GM12864 (cell line): ENCODE measurements around the gene STIM2.
A peak's percentile ranks its signal among the peaks of the same experiment; 100 is the strongest.
"Not testable (repeated sequence)": the region's sequence is repeated elsewhere in the genome, so short reads cannot be mapped to it uniquely, and the experiment has no call there.

Source experiments
- DNase-seq: peaks from one replicate; pipeline ENCODE4 v3.0.0-alpha.2; 2011; ENCODE audit warnings: low read depth
- H3K4me3 ChIP-seq: 2 replicates; pipeline ENCODE4 v1.5.1; 2011; ENCODE audit warnings: mild to moderate bottlenecking, low read depth, low read length, control low read depth
- CTCF ChIP-seq: IDR thresholded peaks from 2 replicates; pipeline ENCODE4 v1.5.1; 2011; ENCODE audit warnings: low read depth, mild to moderate bottlenecking, moderate library complexity, low read length, control low read depth, inconsistent platforms; ENCODE audit errors: missing control alignments

Gene STIM2

GRCh38 chr4:26824667-26825066 is 36.0 kb upstream of the STIM2 start:
- no peak for DNase-seq
- no peak for TF ChIP-seq CTCF
- H3K4me3 ChIP-seq: no peak overlapping the region

GRCh38 chr4:26826721-26827120 is 33.9 kb upstream of the STIM2 start:
- no peak for TF ChIP-seq CTCF
- DNase-seq: peak; percentile 76
- H3K4me3 ChIP-seq: no peak overlapping the region

GRCh38 chr4:26827336-26827735 is 33.3 kb upstream of the STIM2 start:
- not testable (repeated sequence) for DNase-seq, H3K4me3 ChIP-seq

- TF ChIP-seq CTCF: no peak
- DNase-seq: no peak
- H3K4me3 ChIP-seq: no peak overlapping the region
Observed at GRCh38 chr4:26827798-26828197, 32.8 kb upstream of the STIM2 start.

GRCh38 chr4:26829018-26829417 is 31.6 kb upstream of the STIM2 start:
- no peak for DNase-seq
- no peak for TF ChIP-seq CTCF
- no peak overlapping the region for H3K4me3 ChIP-seq

GRCh38 chr4:26830033-26830432 is 30.6 kb upstream of the STIM2 start:
- no peak for DNase-seq
- no peak overlapping the region for H3K4me3 ChIP-seq
- no peak for TF ChIP-seq CTCF

- H3K4me3 ChIP-seq: no peak overlapping the region
- TF ChIP-seq CTCF: no peak
- no peak for DNase-seq
Observed at GRCh38 chr4:26830701-26831100, 29.9 kb upstream of the STIM2 start.

- TF ChIP-seq CTCF: no peak
- no peak overlapping the region for H3K4me3 ChIP-seq
- no peak for DNase-seq
Observed at GRCh38 chr4:26836539-26836938, 24.1 kb upstream of the STIM2 start.
